IPS-20b (cell line): ENCODE data around the gene TGFBR2.
"Not testable (repeated sequence)": the region's sequence is repeated elsewhere in the genome, so short reads cannot be mapped to it uniquely, and the experiment has no call there.

ENCODE experiments used
- H3K27ac ChIP-seq: one replicate; pipeline ENCODE4 v1.5.1; 2013; ENCODE audit warnings: low read length
- H3K27me3 ChIP-seq: 2 replicates; pipeline ENCODE4 v1.6.1; 2013; ENCODE audit warnings: mild to moderate bottlenecking, low read length, inconsistent platforms; ENCODE audit not compliant: insufficient read depth
- H3K36me3 ChIP-seq: 2 replicates; pipeline ENCODE4 v1.6.1; 2013; ENCODE audit warnings: low read depth, mild to moderate bottlenecking, inconsistent platforms, low read length, moderate library complexity; ENCODE audit not compliant: insufficient read depth
- H3K4me1 ChIP-seq: 2 replicates; pipeline ENCODE4 v1.6.1; 2013; ENCODE audit warnings: mild to moderate bottlenecking, control low read depth, inconsistent platforms, low read length, moderate library complexity; ENCODE audit not compliant: insufficient read depth
- H3K4me3 ChIP-seq: 2 replicates; pipeline ENCODE4 v1.5.1; 2013; ENCODE audit warnings: mild to moderate bottlenecking, low read length, inconsistent platforms
- H3K9ac ChIP-seq: 2 replicates; pipeline ENCODE4 v1.6.1; 2013; ENCODE audit warnings: low read depth, mild to moderate bottlenecking, inconsistent platforms, low read length, moderate library complexity
- H3K9me3 ChIP-seq: 2 replicates; pipeline ENCODE4 v1.6.1; 2013; ENCODE audit warnings: mild to moderate bottlenecking, low read depth, low read length, inconsistent platforms; ENCODE audit not compliant: insufficient read depth

TGFBR2 gene

GRCh38 chr3:30665539-30665938 lies 59.1 kb downstream of the TGFBR2 start:
- no peaks in the 10 kb centered on the region for H3K36me3 ChIP-seq
- peaks cover 40% of the 10 kb centered on the region for H3K4me1 ChIP-seq
- no peak overlapping the region for H3K9ac ChIP-seq
- no peaks in the 10 kb centered on the region for H3K9me3 ChIP-seq
- no peak overlapping the region for H3K27ac ChIP-seq
- H3K27me3 ChIP-seq = no peaks in the 10 kb centered on the region
- H3K4me3 ChIP-seq = no peak overlapping the region

GRCh38 chr3:30666572-30667279 lies 60.3 kb downstream of the TGFBR2 start:
- Histone ChIP-seq H3K4me3 (no peak overlapping the region), H3K9ac (no peak overlapping the region), H3K9me3 (no peaks in the 10 kb centered on the region), H3K27ac (no peak overlapping the region), H3K27me3 (no peaks in the 10 kb centered on the region), H3K36me3 (peaks cover 6% of the 10 kb centered on the region), H3K4me1 (peaks cover 38% of the 10 kb centered on the region)

GRCh38 chr3:30667280-30667651 lies 60.9 kb downstream of the TGFBR2 start:
- H3K9me3 ChIP-seq = no peaks in the 10 kb centered on the region
- H3K27ac ChIP-seq = no peak overlapping the region
- no peak overlapping the region for H3K4me3 ChIP-seq
- H3K9ac ChIP-seq = no peak overlapping the region
- H3K4me1 ChIP-seq = peaks cover 38% of the 10 kb centered on the region
- H3K27me3 ChIP-seq = no peaks in the 10 kb centered on the region
- H3K36me3 ChIP-seq = peaks cover 11% of the 10 kb centered on the region

- peaks cover 20% of the 10 kb centered on the region for H3K36me3 ChIP-seq
- H3K9ac ChIP-seq = no peak overlapping the region
- peaks cover 38% of the 10 kb centered on the region for H3K4me1 ChIP-seq
- no peaks in the 10 kb centered on the region for H3K9me3 ChIP-seq
- H3K4me3 ChIP-seq = no peak overlapping the region
- H3K27ac ChIP-seq = no peak overlapping the region
- no peaks in the 10 kb centered on the region for H3K27me3 ChIP-seq
Observed at GRCh38 chr3:30668051-30668609, 61.7 kb downstream of the TGFBR2 start.

GRCh38 chr3:30669360-30669934 lies 63.0 kb downstream of the TGFBR2 start:
- H3K27me3 ChIP-seq, H3K9me3 ChIP-seq, H3K9ac ChIP-seq, H3K4me3 ChIP-seq, H3K27ac ChIP-seq: not testable (repeated sequence)
- Histone ChIP-seq H3K4me1 (peaks cover 34% of the 10 kb centered on the region), H3K36me3 (peaks cover 32% of the 10 kb centered on the region)

- no peaks in the 10 kb centered on the region for H3K9me3 ChIP-seq
- H3K4me1 ChIP-seq = peaks cover 26% of the 10 kb centered on the region
- H3K4me3 ChIP-seq = no peak overlapping the region
- H3K27ac ChIP-seq = no peak overlapping the region
- no peaks in the 10 kb centered on the region for H3K27me3 ChIP-seq
- H3K9ac ChIP-seq = no peak overlapping the region
- peaks cover 40% of the 10 kb centered on the region for H3K36me3 ChIP-seq
Observed at GRCh38 chr3:30670292-30670691, 63.9 kb downstream of the TGFBR2 start.

- H3K36me3 ChIP-seq = peaks cover 47% of the 10 kb centered on the region
- no peak overlapping the region for H3K4me3 ChIP-seq
- peaks cover 15% of the 10 kb centered on the region; the same call in 1 of the 2 replicates for H3K4me1 ChIP-seq
- no peaks in the 10 kb centered on the region for H3K9me3 ChIP-seq
- no peak overlapping the region for H3K9ac ChIP-seq
- no peaks in the 10 kb centered on the region for H3K27me3 ChIP-seq
- H3K27ac ChIP-seq = no peak overlapping the region
Observed at GRCh38 chr3:30671527-30672286, 65.3 kb downstream of the TGFBR2 start.

GRCh38 chr3:30672287-30672735 lies 65.9 kb downstream of the TGFBR2 start:
- H3K27ac ChIP-seq = no peak overlapping the region
- no peak overlapping the region for H3K9ac ChIP-seq
- H3K4me1 ChIP-seq = peaks cover 12% of the 10 kb centered on the region; the same call in 1 of the 2 replicates
- H3K36me3 ChIP-seq = peaks cover 51% of the 10 kb centered on the region
- no peaks in the 10 kb centered on the region for H3K27me3 ChIP-seq
- H3K9me3 ChIP-seq = no peaks in the 10 kb centered on the region
- H3K4me3 ChIP-seq = no peak overlapping the region

- H3K27ac ChIP-seq = no peak overlapping the region
- H3K4me3 ChIP-seq = no peak overlapping the region
- no peak overlapping the region for H3K9ac ChIP-seq
- H3K9me3 ChIP-seq = no peaks in the 10 kb centered on the region
- no peaks in the 10 kb centered on the region for H3K27me3 ChIP-seq
- H3K4me1 ChIP-seq = peaks cover 6% of the 10 kb centered on the region; the same call in 1 of the 2 replicates
- peaks cover 58% of the 10 kb centered on the region for H3K36me3 ChIP-seq
Observed at GRCh38 chr3:30672959-30673358, 66.6 kb downstream of the TGFBR2 start.

GRCh38 chr3:30673425-30674341 lies 67.3 kb downstream of the TGFBR2 start:
- no peaks in the 10 kb centered on the region for H3K9me3 ChIP-seq
- peaks cover 61% of the 10 kb centered on the region for H3K36me3 ChIP-seq
- no peaks in the 10 kb centered on the region for H3K27me3 ChIP-seq
- no peaks in the 10 kb centered on the region; the same call in 1 of the 2 replicates for H3K4me1 ChIP-seq
- H3K27ac ChIP-seq = no peak overlapping the region
- no peak overlapping the region for H3K4me3 ChIP-seq
- H3K9ac ChIP-seq = no peak overlapping the region

GRCh38 chr3:30675006-30675405 lies 68.6 kb downstream of the TGFBR2 start:
- Histone ChIP-seq H3K9ac (no peak overlapping the region), H3K27ac (no peak overlapping the region), H3K9me3 (no peaks in the 10 kb centered on the region), H3K36me3 (peaks cover 69% of the 10 kb centered on the region), H3K4me3 (no peak overlapping the region), H3K27me3 (no peaks in the 10 kb centered on the region), H3K4me1 (no peaks in the 10 kb centered on the region)
